GM19023 (cell line): Measurements from ENCODE around the gene PRR33.
"Not testable (repeated sequence)": the region's sequence is repeated elsewhere in the genome, so short reads cannot be mapped to it uniquely, and the experiment has no call there.

Experiments
- ATAC-seq: cut with Tn5 transposase; IDR thresholded peaks from one replicate; pipeline ENCODE4 v1.9.1; 2021; ENCODE audit warnings: mild to moderate bottlenecking, moderate library complexity; ENCODE audit not compliant: unreplicated experiment

PRR33 gene

DNA sequence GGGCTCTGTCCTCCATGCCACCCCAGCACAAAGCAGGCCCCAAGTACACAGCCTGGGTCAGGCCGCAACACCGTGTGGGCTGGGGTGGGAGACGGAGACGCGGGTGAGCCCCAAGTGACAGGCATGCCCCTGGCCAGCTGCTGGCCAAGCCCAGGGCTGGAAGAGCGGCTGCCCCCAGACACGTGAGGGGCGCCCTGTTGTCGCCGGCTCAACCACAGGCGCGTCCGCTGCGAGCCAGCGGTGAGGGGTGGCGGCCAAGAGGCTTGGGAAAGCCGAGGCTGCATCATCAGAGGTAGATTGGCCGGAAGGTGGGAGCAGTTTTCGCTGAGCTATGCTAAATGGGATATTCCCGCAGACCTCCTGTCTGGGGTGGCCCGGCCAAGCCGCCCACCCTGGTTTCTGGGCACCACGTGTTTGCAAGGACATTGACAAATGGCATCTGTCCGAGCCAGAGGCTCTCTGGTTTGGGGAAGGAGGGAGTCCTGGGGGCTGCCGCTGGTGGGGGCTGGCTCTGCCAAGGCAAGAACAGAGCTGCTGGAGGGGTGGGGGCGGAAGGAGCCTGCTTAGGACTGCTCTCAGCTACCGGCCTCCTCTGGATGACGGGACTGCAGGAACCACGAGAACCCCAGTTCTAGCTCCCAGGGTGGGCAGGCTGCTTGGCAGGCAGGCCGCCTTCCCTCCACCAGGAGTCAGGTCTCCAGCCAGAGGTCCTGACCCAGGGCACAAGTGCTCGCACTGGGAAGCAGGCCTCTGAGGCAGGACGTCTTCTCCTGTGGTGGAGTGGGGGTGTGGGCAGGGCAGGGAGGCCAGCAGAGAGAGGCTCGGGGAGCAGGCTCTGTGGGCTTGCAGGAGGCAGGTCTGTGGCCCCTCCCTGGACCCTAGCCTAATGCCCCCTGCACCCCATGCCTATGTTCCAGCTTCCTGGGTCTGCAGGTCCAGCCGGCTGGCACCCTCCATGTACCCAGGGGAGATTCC lies 552 bp downstream of the PRR33 start:
- no peak for ATAC-seq

DNA sequence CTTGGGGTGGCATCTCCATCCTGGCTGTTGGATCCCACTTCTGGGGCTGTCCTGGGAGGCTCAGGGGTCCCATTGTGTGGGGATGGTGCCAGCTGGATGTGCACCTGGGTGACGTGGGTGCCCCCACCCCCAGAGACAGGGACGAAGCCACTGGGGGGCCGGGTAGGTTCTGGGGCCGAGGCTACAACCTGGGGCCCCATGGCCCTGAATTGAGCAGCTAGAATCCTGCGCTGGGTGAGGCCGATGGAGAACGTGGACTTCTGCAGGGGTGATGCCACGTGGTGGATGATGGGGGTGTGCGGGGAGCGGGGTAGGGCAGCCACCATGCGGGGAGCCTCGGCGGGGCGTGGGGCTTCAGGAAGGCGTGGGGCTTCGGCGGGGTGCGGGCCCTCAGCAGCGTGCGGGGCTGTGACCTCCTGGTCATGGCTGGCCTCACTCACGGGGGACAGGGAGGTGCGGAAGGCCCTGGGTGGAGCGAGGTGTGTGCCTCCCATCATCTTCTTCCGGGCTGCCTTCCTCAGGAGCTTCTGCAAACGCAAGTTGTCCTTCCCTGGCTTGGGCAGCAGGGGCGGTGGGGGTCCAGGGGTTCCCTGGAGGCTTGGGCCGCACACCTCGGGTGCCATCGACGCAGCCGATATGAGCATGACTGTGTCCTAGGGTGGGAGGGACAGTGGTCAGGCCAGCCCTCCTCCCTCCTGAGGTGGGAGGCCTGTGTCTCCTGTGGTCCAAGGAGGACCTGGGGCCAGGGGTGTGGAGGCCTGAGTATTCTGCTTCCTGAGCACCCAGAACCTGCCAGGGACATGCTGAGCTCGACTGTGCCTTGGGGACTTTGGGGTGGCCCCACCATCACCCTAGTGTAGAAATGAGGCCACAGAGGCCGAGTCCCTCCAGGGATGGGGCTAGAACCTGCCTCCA lies 1.5 kb downstream of the PRR33 start:
- no peak for ATAC-seq

DNA sequence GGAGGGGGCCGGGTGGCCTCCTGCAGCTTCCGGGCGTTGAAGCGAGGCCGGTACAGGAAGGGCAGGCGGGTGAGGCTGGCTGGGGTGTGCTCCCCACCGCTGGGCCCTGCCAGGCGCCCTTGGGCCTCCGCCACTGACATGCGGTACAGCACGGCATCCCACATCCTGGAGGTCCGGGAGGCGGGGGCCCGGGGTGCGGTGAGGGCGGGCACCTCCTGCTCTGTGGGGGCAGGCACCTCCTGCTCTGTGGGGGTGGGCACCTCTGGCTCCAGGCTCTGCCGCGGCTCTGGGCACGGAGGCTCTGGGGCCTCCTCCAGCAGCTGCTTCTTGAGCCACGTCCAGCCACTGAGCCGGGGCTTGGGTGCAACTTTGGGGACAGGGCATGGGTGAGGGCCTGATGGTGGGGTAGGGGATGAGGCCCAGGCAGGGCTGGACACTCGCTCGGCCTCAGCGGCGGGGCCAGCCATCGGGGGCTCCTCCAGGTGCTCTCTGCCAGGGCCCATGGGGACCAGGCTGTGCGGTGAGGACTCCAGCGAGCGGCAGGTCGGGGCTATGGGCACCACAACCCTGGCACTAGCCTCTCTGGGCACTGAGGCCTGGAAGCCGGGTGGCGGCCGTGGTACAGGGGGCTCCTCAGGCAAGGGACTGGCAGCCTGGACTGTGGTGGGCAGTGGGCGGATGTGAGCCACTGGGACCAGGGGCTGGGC lies 2.3 kb downstream of the PRR33 start:
- no peak for ATAC-seq

DNA sequence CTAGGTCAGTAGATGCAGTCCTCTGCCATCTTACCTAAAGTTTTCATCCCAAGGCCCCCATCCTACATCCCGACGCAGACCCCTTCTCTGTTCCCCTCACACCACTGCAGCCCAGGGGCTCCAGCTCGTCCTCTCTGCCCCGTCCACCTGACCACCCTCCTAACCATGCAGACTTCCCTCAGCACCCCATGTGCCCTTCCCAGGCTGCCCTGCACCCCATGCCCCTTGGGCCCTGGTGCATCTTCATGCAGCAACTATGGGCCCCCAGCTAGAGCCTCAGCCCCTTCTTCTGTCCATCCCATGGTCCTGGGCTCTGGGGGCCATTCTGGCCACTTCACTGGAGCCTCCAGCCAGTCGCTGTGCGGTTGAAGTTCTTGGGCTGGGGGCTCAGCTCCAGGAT lies 2.9 kb downstream of the PRR33 start:
- no peak for ATAC-seq

DNA sequence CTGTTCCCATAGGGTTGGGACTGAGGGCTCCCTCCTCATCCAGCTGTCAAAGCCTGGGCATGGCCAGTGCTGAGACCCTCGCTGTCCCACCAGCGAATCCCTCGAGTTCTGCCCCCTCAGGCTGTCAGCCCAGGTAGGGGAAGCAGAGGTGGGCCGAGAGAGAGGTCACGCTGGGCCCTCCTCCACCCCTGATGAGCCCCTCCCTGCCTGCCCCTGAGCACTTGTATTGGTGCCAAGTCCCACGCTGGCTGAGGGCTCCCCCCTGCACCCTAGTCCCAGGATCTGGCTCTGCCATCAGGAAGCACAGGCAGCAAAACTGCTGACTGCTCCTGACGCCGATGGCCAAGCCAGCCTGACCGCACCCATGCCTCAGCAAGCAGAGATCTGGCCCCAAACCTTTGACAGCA lies 3.3 kb downstream of the PRR33 start:
- ATAC-seq = no peak

DNA sequence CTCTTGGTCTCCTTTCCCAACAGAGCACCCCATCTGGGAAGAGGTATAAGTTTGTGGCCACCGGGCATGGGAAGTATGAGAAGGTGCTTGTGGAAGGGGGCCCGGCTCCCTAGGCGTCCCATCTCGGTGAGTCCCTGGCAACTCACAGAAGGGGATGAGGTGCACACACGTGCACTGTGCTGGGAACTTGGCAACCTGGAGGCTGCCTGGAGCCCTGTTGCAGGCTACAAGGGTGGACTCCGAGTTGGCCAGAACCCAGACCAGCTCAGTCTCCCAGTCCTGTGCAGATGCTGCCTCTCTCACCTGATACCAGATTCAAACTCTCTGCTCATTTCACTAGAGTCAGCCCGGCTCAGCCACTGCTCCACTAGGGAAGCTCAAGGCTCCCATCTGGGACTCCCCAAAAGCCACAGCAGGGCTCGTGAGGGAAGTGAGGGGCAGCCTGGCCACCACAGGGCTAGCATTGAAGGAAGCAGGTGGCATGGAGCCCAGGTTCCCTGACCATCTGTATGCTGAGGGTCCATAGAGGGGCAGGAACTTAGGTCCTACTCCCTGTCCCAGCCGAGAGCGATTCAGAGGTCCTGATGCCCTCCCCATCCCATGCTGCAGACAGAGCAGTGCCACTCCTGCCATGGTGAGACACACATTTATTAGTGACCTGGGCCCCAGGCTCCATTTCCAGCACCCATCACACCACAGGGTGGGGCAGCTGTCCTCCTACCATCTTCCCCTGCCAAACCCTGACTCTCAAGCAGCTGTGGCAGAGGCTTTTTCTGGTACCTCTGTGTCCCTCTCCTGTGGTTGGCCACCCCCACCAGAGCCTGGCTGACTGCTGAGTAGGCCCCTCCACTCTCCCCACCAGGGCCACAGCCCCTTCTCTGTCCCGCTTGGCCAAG lies 4.0 kb downstream of the PRR33 start:
- ATAC-seq = no peak

DNA sequence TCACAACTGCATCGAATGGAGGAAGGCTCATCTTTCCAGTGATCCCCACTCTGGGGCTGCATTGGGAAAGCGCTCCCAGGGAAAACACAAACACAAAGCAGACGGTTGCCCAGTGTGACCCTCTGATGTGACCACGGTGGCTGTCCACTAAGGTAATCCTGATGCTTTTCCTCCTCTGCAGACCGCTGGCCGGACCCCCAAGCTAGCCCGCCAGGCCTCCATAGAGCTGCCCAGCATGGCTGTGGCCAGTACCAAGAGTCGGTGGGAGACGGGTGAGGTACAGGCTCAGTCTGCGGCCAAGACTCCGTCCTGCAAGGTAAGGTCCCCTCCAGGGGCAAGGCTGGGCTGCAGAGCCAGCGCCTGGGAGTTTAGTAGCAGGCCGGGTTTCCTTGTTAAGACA lies 5.1 kb downstream of the PRR33 start:
- ATAC-seq = not testable (repeated sequence)

DNA sequence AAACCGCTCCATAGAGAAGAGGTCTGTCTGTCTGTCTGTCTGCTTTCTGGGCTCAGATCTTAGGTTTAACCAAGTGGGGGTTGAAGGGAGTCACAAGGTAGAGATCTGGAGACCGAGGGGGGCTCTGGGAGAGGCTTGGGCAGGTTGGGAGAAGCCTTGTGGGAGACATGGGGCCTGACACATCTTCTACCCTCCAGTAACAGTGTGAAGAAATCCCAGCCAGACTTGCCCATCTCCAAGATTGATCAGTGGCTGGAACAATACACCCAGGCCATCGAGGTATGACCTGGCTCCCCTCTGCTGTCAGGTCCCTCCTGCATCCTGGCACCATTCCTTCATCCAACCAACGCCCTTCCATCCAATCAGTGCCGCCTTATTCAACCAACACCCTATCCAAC lies 7.4 kb downstream of the PRR33 start:
- no peak for ATAC-seq

DNA sequence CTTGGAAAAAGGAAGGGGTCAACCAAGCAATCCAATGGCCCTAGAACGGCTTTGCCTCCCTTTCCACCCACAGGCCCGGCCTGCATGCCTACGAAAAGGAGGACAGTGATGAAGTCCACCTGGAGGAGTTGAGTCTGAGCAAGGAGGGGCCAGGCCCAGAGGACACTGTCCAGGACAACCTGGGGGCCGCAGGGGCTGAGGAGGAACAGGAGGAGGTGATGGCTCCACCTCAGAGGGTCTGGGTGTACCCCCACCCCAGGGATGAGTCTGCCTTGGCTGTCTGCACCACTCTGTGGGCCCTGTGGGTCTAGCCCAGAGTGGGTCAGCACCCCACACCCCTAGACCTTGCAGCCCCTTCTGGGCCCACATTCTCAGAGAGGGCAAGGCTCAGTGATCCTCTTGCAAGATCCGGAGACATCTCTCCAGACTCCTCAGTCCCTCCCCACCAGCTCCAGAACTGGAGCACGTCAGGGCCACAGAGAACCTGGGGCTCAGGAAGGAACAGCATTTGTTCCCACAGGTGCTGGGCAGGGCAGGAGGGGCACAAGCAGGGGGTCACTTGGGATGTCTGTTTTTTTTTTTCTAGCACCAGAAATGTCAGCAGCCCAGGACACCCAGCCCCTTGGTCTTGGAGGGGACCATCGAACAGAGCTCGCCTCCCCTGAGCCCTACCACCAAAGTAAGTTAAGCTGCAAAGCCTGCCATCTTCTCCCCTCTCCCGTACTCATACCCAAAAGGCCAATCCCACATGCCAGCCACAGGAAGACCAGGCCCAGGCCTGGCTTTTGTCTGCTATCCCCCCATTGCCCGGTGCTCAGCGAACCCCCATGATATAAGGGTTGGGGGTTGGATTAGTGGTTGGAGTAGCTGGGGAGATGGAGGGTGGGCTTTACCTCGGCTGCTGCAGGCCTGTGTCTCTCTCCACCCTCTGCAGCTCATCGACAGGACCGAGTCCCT lies 8.1 kb downstream of the PRR33 start:
- ATAC-seq = no peak

DNA sequence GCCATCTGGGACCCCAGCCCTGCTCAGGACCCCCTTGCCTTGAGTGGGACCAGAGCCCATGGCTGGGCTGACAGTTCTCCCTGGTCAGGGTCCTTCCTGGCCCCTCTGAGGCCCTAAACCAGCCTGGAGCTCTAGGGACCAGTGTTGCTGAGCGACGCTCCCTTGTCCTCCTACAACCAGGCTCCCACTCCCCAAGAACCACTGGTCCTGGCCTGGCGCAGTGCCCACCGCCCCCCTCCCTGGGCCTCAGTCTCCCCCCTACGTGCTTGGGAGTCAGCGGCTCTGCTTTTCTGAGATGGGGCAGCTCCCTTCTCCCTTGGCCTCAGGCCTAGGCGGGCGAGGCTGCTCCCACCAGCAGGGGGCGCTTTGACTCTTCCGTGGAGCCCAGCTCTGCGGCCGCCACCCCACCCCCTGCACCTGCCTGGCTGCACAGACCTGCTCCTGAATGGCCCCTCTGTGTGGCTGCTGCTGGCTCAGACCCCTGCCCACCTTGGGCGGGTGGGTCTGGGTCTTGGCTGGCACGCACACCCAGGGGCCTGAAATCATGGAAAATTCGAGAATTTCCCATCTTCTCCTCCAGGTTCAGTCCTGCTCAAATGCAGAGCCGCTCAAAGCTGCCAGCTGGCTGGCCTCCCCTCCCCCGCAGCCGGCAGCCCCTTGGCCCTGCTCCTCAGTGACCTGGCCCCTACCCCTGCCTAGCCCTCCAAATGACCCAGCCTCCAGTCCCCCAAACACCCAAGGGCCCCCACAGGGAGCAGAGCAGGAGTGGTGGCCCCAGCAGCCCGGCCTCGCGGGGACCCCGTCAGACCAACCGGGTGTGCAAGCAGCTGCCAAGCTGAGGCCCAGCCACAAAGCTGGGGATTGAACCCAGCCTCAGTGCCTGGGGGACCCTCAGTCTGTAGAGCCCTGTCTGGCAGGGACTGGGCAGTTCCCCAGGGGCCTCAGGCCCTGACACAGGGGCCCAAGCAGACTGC lies 9.1 kb downstream of the PRR33 start:
- ATAC-seq = no peak

DNA sequence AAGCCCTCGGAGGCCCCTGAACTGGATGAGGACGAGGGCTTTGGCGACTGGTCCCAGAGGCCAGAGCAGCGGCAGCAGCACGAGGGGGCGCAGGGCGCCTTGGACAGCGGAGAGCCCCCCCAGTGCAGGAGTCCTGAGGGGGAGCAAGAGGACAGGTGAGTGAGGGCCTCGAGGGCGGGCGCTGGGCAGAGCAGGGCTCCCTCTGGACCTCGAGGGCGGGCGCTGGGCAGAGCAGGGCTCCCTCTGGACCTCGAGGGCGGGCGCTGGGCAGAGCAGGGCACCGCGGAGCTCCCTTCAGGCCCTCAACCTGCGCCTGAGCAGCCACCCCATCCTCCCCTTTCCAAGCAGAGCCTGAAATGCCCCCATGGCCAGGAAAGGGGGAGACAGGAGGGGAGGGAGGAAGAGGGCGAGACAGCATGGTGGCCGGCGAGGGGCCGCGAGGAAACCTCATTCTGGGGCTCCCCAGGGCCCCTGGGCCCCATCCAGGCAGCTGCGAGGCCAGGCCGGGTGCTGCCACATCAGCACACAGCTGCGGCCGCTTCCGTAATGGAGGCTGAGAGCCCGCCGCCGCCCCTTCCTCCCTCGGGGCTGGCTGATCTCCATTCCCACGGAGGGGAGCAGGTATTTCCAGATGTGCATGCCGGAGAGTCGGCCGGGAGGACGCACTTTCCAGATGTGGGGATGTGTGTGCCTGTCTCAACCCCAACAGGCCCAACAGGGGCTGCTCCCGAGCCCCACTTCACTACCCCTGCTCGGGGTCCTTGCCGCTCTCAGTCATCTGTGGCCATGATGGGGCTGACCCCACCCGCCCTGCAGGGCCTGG lies 10.0 kb downstream of the PRR33 start:
- no peak for ATAC-seq

DNA sequence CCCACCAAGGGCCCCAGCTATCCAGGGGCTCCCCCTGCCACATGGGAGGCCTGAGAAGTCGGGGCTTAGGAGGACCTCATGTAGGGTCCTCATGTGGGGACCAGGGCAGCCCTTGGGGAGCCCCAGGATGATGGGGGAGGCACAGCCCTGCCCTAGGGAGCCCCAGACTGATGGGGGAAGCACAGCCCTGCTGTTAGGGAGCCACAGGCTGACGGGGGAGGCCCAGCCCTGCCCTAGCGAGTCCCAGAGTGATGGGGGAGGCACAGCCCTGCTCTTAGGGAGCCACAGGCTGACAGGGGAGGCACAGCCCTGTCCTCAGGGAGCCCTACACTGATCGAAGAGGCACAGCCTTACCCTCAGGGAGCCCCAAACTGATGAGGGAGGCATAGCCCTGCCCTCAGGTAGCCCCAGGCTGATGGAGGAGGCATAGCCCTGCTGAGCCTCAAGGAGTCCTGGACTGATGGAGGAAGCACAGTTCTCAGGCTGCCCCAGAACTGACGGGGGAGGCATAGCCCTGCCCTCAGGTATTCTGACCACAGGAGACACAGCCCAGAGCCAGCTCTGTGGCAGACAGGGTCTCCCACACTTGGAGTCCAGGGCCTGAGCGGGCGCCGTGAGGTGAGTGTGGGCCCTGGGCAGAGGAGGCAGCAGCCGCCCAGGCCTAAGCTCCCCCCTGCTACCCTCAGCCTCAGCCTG lies 10.8 kb downstream of the PRR33 start:
- ATAC-seq = no peak

DNA sequence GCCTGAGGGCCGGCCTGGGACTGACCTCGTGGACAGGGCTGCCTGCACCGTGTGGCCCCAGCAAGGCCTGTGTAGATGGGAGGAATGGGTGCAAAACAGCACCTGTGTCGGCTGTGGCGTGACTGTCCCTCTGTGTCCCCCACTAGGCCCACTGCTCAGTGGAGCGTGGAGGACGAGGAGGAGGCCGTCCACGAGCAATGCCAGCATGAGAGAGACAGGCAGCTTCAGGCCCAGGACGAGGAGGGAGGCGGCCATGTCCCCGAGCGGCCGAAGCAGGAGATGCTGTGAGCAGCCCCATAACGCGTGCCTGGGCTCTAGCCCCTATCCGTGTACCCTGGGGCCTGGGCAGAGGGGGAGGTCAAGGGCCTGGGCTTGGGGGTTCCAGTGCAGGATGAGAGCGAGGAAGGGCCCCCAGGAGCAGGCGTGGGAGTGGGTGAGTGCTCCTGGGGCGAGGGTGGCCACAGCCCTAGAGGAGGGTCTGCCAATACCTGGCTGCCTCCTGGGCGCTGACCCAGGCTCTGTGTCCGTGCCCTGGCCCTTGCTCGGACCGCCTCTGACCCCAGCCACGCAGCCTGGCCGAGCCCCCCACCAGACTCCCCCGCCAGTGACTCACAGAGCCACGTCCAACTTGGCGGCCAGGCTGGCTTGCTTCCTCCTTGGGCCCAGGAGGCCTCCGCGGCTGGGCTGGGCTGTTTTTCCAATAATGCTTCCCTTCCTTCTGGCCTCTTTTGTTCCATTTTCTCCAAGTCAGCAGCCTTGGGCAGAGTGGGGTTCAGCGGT lies 11.6 kb downstream of the PRR33 start:
- no peak for ATAC-seq

DNA sequence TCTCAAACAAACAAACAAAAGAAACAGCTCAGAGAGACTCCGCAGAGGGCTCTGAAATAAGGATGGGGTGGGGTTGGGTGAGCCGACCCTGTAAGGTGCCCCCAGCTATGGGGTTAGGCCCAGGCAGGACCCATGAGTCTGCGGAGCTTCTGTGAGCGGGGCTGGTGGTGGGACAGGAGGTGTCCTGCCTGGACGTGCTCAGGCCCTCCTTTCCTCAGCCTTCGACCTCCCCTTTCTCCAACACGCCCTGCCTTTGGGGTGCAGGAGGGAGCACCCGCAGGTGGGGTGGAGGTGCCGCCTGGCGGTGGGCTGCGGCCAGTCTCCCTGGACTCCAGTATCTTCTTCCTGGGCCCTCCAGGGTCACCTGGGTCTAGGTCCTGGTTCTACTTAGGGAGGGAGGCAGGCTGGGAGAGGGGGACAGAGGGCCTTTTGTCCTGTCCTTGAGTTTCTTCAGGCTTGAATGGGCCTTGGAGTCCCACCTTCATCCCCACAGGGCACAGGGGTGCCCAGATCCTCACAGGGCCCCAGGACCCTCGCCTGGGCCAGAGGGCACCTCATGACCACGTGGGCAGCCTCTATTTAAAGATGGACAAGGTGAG lies 12.3 kb downstream of the PRR33 start:
- ATAC-seq = no peak
